GM18861 (cell line): Measurements from ENCODE around the gene C3orf38.
"Not testable (repeated sequence)": the region's sequence is repeated elsewhere in the genome, so short reads cannot be mapped to it uniquely, and the experiment has no call there.

ENCODE experiments used
- ATAC-seq: cut with Tn5 transposase; IDR thresholded peaks from one replicate; pipeline ENCODE4 v1.9.1; 2021; ENCODE audit not compliant: unreplicated experiment

Gene C3orf38

DNA sequence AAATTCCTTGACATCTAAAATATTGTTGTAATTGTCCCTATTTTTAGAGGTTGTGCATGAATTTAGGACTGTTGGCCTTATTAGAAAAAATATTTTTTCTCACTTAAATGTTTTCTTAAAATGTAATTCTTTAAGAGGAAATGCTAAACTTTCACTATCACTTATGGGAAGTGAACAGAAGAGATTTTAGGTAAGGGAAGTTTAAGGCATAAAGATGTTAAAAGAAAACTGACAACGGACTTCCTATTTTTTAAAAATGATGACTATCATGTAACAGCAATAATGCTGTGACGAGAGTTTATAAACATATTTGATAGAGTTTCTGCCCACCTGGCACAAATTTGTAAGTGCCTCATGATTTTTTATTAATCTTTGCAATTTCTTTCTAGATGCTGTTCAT is 3.1 kb downstream of the C3orf38 start:
- ATAC-seq, result no peak

DNA sequence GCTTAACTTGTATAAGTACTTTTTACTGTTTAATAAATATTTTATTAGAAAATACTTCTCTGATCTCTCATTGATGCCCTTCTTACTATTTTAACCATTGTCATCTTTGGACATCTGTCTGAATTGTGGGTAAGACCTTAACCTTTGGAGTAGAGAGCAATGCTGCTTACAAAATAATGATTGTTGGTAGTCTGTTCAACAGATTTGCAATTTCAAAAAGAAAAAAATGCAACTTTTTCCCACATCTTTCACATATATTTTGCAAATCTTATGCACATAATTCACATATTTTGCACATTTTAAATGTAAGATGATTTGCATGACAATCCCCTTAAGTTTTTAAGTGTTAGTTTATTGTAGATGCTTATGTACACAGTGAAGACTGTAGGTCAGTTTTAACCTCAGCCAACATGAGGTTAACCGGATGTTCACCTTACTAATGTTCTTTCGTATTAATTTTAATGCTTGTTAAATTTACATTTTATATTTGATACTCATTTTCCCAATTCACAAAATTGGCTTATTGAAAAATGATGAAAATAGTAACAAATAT is 16.7 kb downstream of the C3orf38 start:
- ATAC-seq, result no peak

DNA sequence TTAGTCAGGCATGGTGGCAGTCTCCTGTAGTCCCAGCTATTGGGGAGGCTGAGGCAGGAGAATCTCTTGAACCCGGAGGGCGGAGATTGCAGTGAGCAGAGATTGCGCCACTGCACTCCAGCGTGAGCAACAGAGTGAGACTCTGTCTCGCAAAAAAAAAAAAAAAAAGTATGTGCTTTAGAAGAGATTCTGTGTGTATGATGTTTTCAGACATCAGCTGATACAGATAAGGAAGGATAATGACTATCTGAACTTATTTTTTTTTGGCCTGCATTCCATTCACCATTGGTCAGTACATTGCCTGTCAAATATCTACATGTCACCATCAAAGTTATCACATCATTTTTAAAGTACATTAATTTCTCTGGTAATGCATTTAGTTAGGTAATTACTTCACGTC is 17.4 kb downstream of the C3orf38 start:
- ATAC-seq, result no peak

DNA sequence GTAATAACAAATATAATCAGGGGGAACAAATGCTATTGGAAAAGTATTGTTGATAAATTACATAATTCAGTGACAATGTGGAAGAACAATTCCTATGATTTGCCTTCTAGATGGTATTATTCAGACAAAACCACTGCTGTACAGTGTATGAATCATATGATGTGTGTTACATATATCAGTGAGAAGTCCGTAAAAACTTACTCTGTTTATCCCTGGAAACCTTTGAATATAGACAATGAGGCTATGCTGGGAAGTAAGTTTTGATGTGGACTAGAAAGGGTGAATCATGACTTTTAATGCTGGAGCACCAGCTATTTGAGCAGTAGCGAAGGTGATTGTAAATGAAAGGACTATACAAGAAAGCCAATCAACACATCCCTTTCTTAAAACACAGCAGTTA is 17.9 kb downstream of the C3orf38 start:
- no peak for ATAC-seq

- ATAC-seq, result no peak
Observed at GRCh38 chr3:88168171-88168570, 18.4 kb downstream of the C3orf38 start.

- ATAC-seq, result peak; percentile 90
Observed at GRCh38 chr3:88180398-88180999, 30.7 kb downstream of the C3orf38 start.

GRCh38 chr3:88182165-88182918 is 32.6 kb downstream of the C3orf38 start:
- not testable (repeated sequence) for ATAC-seq

DNA sequence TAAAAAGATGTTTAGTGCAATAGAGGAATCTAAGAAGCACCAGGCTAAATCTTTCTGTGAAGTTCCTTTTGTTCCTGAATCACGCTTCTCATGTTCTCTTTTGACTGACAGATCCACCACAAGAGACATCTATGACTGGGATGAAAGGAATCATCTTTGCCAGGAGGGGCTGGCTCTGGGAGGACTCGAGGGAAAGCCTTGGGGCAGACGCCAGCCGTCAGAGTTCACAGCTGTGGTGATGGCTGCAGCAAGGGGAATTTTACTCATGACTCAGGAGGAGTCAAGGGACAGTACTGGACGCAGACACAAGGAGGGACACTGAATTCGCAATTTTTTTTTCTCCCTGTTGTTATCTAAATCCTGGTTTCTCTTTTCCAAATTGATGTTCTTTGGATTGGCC is 38.7 kb downstream of the C3orf38 start:
- no peak for ATAC-seq

- ATAC-seq, result peak; percentile 90
Observed at GRCh38 chr3:88189361-88189810, 39.6 kb downstream of the C3orf38 start.

GRCh38 chr3:88191872-88192409 is 42.2 kb downstream of the C3orf38 start:
- no peak for ATAC-seq

DNA sequence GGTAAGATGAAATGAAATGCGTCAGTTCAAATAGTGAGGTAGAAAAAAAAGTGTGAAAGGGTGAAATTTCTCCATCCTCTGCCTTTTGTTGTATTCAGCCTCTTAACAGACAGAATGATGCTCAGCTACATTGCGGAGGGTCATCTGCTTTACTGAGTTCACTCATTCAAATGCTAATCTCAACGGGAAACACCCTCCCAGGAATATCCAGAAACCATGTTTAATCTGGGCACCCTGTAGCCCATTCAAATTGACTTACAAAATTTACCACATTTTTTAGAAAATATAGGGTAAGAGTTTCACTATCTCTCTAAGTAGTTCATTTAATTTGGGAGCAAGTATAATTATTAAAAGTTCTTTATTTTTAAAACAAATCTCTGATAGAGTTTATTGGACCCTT is 42.9 kb downstream of the C3orf38 start:
- ATAC-seq, result no peak

DNA sequence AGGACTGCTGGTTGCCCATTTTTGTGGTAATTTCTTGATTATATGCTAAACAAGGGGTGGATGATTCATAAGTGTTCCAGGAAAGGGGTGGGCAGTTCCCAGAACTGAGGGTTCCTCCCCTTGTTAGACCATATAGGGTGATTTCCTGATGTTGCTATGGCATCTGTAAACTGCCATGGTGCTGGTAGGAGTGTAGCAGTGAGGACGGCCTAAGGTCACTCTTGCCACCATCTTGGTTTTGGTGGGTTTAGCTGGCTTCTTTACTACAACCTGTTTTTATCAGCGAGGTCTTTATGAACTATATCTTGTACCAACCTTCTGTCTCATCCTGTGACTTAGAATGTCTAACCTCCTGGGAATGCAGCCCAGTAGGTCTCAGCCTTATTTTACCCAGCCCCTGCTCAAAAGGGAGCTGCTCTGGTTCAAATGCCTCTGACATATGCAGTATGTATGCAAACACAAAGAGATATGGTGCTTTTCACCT is 46.2 kb downstream of the C3orf38 start:
- no peak for ATAC-seq

GRCh38 chr3:88198121-88198520 is 48.4 kb downstream of the C3orf38 start:
- ATAC-seq, result no peak

GRCh38 chr3:88203642-88204055 is 53.9 kb downstream of the C3orf38 start:
- ATAC-seq, result peak; percentile 96
